ENCODE results near the gene NFATC1.

DNA sequence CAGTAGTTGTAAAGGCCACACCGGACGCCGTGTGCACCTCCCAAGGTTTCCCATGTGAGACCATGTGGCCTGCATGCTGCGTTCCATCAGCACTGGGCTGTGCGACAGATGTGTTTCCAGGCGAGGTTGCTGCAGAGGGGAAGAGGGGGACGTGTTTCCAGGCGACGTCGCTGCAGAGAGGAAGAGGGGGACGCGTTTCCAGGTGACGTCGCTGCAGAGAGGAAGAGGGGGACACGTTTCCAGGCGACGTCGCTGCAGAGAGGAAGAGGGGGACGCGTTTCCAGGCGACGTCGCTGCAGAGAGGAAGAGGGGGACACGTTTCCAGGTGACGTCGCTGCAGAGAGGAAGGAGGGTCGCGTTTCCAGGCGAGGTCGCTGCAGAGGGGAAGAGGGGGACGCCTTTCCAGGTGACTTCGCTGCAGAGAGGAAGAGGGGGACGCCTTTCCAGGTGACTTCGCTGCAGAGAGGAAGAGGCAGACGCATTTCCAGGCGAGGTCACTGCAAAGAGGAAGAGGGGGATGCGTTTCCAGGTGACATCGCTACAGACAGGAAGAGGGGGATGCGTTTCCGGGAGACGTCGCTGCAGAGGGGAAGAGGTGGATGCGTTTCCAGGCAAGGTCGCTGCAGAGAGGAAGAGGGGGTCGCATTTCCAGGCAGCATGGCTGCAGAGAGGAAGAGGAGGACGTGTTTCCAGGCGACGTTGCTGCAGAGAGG, 24.5 kb downstream of the NFATC1 start:
- TF ChIP-seq POLR2A (IDR thresholded peaks at IDR 0.05) = no peak
- TF ChIP-seq, protein P1, sequence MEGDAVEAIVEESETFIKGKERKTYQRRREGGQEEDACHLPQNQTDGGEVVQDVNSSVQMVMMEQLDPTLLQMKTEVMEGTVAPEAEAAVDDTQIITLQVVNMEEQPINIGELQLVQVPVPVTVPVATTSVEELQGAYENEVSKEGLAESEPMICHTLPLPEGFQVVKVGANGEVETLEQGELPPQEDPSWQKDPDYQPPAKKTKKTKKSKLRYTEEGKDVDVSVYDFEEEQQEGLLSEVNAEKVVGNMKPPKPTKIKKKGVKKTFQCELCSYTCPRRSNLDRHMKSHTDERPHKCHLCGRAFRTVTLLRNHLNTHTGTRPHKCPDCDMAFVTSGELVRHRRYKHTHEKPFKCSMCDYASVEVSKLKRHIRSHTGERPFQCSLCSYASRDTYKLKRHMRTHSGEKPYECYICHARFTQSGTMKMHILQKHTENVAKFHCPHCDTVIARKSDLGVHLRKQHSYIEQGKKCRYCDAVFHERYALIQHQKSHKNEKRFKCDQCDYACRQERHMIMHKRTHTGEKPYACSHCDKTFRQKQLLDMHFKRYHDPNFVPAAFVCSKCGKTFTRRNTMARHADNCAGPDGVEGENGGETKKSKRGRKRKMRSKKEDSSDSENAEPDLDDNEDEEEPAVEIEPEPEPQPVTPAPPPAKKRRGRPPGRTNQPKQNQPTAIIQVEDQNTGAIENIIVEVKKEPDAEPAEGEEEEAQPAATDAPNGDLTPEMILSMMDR (IDR thresholded peaks at IDR 0.05 in 4 of 5, conservative IDR thresholded peaks at IDR 0.05 in 1 of 5) = no peak
